HL-60 (cell line): Measurements from ENCODE around the gene DAND5.

Experiments
- CTCF ChIP-seq: IDR thresholded peaks from one replicate; pipeline ENCODE4 v1.5.1; 2011; ENCODE audit warnings: low read length, control low read depth, inconsistent platforms; ENCODE audit not compliant: insufficient read depth
- GABPA ChIP-seq: IDR thresholded peaks from 2 replicates; pipeline ENCODE4 v1.6.1; 2012; ENCODE audit warnings: low read depth
- POLR2AphosphoS5 ChIP-seq: IDR thresholded peaks from 2 replicates; pipeline ENCODE4 v1.6.1; 2012; ENCODE audit warnings: low read depth
- REST ChIP-seq: IDR thresholded peaks from 2 replicates; pipeline ENCODE4 v1.6.1; 2012; ENCODE audit warnings: low read depth; ENCODE audit not compliant: insufficient replicate concordance

GRCh38 chr19:12983091-12983490 is 13.7 kb downstream of the DAND5 start:
- TF ChIP-seq CTCF (no peak), POLR2AphosphoS5 (no peak), GABPA (no peak), REST (no peak)
